GM12892 (cell line): ENCODE measurements around the gene RHOT1.

Experiments
- POLR2A ChIP-seq: IDR thresholded peaks from 2 replicates; pipeline ENCODE4 v1.6.1; 2011; ENCODE audit warnings: low read depth, low read length, control low read depth
- POLR2AphosphoS5 ChIP-seq: IDR thresholded peaks from 2 replicates; pipeline ENCODE4 v1.6.1; 2011; ENCODE audit warnings: low read depth, low read length, control low read depth
- TAF1 ChIP-seq: IDR thresholded peaks from 2 replicates; pipeline ENCODE4 v1.6.1; 2011; ENCODE audit warnings: low read depth, mild to moderate bottlenecking, control low read depth, low read length, borderline replicate concordance

- TF ChIP-seq TAF1: no peak
- TF ChIP-seq POLR2AphosphoS5: no peak
- TF ChIP-seq POLR2A: no peak
Observed at GRCh38 chr17:32192379-32192778, 50.1 kb downstream of the RHOT1 start.
